ENCODE measurements around the gene KDM4B. TPM values are rescaled to one million over a fixed set of nuclear protein-coding genes. Genes with fewer than 3 reads are reported as not detected.

Gene KDM4B
- total RNA-seq, 4 donors from 2014 or later, result 28.7 to 75.1 (median 46.1) TPM

DNA sequence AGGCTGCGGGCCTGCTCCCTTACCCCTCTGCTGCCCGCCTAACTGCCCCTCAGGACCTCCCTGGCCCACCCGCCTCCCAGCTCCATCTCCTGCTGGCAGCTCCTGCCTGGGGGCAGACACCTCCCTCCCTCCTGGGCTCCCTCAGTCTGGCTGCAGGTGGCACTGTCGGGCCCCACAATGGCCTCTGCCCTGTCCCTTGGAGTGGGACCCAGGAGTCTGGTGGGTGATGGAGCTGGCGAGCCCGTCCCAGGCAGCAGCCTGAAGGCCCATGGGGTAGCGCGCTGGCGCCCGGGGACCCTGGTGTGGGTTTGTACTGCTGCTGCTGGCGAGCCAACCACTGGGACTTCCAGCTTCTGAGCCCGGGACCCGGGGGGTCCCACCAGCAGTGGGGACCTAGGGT is 83.6 kb downstream of the KDM4B start:
- Histone ChIP-seq H3K36me3 (peaks cover 0 to 51% (median 0%) of the 10 kb centered on the region in 3 donors), H3K27me3 (no peaks in the 10 kb centered on the region), H3K4me1 (peaks cover 0 to 19% (median 8%) of the 10 kb centered on the region in 4 donors), H3K9me3 (no peaks in the 10 kb centered on the region), H3K27ac (no peak overlapping the region), H3K4me3 (no peak overlapping the region)
- DNase-seq, result no peak
- TF ChIP-seq, protein P1, sequence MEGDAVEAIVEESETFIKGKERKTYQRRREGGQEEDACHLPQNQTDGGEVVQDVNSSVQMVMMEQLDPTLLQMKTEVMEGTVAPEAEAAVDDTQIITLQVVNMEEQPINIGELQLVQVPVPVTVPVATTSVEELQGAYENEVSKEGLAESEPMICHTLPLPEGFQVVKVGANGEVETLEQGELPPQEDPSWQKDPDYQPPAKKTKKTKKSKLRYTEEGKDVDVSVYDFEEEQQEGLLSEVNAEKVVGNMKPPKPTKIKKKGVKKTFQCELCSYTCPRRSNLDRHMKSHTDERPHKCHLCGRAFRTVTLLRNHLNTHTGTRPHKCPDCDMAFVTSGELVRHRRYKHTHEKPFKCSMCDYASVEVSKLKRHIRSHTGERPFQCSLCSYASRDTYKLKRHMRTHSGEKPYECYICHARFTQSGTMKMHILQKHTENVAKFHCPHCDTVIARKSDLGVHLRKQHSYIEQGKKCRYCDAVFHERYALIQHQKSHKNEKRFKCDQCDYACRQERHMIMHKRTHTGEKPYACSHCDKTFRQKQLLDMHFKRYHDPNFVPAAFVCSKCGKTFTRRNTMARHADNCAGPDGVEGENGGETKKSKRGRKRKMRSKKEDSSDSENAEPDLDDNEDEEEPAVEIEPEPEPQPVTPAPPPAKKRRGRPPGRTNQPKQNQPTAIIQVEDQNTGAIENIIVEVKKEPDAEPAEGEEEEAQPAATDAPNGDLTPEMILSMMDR (IDR thresholded peaks at IDR 0.05), result no peak
- no peak for TF ChIP-seq POLR2A (IDR thresholded peaks at IDR 0.05)

DNA sequence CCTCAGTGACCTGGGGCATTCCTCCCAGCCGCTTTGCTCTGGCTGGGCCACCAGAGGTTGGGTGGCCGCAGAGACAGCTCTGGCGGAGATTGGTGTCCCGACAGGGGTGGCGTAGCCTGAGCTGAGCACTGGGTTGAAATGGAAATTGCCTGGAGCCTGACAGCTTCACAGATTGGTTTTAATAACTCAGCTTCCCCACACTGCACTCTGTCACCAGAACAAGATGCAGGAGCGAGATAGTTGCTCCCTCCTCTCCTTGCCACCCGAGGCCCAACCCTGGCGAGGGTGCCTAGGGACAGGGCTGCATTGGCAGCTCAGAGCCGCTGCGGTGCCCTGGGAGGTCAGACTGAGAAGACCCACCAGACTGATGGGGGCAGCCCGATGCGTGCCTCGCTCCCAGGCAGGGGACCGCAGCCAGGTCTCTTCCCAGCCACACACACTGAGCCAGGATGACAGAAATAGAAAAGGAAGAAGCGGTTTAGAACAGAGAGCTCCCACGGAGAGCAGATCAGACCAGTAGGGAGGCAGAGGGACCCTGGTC is 84.1 kb downstream of the KDM4B start:
- no peak overlapping the region for H3K4me3 ChIP-seq
- peaks cover 0 to 14% (median 7%) of the 10 kb centered on the region in 4 donors for H3K4me1 ChIP-seq
- no peaks in the 10 kb centered on the region for H3K9me3 ChIP-seq
- H3K27me3 ChIP-seq, result no peaks in the 10 kb centered on the region
- peaks cover 0 to 51% (median 0%) of the 10 kb centered on the region in 3 donors for H3K36me3 ChIP-seq
- no peak overlapping the region for H3K27ac ChIP-seq
- DNase-seq, result no peak
- TF ChIP-seq POLR2A (IDR thresholded peaks at IDR 0.05), result no peak
- TF ChIP-seq, protein P1 (IDR thresholded peaks at IDR 0.05), result no peak

DNA sequence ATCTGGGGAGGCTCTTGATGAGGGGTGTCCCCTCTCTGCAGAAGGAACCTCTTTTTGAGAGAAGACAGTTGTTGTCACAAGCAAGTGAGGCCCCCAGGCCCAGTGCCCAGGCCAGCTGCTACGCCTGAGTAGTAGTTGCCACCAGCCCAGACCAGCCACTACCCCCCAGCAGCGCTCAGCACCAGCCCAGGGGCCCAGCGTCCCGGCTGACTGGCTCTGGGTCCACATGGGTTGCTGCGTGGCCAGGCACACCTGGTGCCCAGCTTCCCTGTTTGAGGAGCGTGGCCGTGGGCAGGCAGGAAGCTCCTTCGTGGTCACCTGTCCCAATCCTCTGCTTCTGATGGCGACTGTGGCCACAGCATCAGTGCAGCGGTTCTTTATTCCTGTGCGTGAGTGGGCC is 84.7 kb downstream of the KDM4B start:
- Histone ChIP-seq H3K9me3 (no peaks in the 10 kb centered on the region), H3K4me3 (no peak overlapping the region), H3K4me1 (peaks cover 0 to 8% (median 1%) of the 10 kb centered on the region in 4 donors), H3K27me3 (no peaks in the 10 kb centered on the region), H3K36me3 (peaks cover 0 to 52% (median 0%) of the 10 kb centered on the region in 3 donors), H3K27ac (no peak overlapping the region)
- no peak for DNase-seq
- TF ChIP-seq POLR2A (IDR thresholded peaks at IDR 0.05), result no peak
- TF ChIP-seq, protein P1 (IDR thresholded peaks at IDR 0.05), result no peak

DNA sequence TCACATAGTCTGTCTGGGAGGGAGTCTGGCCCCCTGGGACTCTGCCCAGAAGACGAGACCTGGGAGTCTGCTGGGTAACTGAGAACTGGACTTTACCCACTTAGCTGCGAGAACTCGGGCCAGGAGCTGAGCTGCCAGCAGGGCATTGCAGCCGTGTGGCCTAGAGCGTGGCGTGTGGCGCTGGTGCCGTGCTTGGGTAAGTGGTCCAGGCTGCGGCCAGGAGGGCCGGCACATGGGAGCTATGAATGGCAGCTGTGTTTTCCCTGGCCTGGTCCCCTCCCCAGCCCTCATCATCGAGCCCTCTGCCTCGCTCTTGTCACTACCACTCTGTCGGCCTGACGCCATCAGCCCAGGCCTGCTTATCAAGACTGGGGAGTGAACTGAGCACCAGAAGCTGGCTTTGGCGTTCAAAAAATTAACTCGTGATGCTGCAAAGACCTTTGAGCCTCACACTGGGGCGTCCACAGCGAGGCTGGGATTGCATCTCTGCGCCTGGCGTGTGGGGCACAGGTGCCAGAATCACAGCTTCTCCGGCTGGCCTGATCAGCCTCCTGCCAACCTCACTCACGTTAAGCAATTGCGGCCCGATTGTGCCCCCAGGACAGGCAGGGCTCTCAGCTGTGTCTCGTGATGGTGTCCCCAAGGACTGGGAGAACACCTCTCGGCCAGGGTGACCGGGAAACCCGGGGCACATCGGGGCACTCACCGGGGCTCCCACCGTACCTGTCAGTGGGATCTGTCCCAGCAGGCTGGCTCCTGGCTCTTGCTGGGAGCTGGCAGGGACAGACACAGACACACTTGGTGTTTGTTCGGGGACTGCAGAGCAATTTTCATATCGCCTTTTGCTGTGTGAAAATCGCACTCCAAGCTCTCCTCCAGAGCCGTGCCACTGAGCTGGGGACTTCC is 85.9 kb downstream of the KDM4B start:
- no peaks in the 10 kb centered on the region for H3K27me3 ChIP-seq
- no peak for DNase-seq
- no peak overlapping the region for H3K4me3 ChIP-seq
- H3K4me1 ChIP-seq, result no peaks in the 10 kb centered on the region
- H3K36me3 ChIP-seq, result peaks cover 0 to 48% (median 0%) of the 10 kb centered on the region in 3 donors
- no peak overlapping the region for H3K27ac ChIP-seq
- TF ChIP-seq, protein P1 (IDR thresholded peaks at IDR 0.05), result no peak
- TF ChIP-seq POLR2A (IDR thresholded peaks at IDR 0.05), result no peak
- H3K9me3 ChIP-seq, result no peaks in the 10 kb centered on the region

DNA sequence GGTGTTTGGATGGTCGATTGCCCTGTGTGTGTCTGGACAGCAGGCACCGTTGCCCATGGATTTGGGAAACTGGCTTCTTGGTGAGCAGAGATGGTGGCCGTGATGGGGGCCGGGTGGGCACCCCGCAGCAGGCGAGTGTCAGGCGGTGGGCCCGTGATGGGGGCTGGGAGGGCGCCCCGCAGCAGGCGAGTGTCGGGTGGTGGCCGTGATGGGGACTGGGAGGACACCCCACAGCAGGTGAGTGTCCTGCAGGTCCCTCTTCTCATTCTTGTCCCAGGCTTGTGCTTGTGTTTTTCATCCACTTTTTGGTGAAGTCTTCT is 86.5 kb downstream of the KDM4B start:
- no peak for DNase-seq
- no peak overlapping the region for H3K27ac ChIP-seq
- no peaks in the 10 kb centered on the region for H3K27me3 ChIP-seq
- H3K4me1 ChIP-seq, result no peaks in the 10 kb centered on the region
- H3K9me3 ChIP-seq, result no peaks in the 10 kb centered on the region
- TF ChIP-seq, protein P1 (IDR thresholded peaks at IDR 0.05), result no peak
- TF ChIP-seq POLR2A (IDR thresholded peaks at IDR 0.05), result no peak
- H3K36me3 ChIP-seq, result peaks cover 0 to 42% (median 0%) of the 10 kb centered on the region in 3 donors
- H3K4me3 ChIP-seq, result no peak overlapping the region

All from Peyer's patch (tissue), 4 donors.